ENCODE data around the gene FBRS. TPM values are rescaled to one million over a fixed set of nuclear protein-coding genes. Genes with fewer than 3 reads are reported as not detected.
A peak's percentile ranks its signal among the peaks of the same experiment; 100 is the strongest.

Gene FBRS
- total and polyA plus RNA-seq, 2 of the 13 experiments (the other 11 are each of a cell fraction or from before 2014, with no cell fraction given) = 13.7 to 16.2 TPM

DNA sequence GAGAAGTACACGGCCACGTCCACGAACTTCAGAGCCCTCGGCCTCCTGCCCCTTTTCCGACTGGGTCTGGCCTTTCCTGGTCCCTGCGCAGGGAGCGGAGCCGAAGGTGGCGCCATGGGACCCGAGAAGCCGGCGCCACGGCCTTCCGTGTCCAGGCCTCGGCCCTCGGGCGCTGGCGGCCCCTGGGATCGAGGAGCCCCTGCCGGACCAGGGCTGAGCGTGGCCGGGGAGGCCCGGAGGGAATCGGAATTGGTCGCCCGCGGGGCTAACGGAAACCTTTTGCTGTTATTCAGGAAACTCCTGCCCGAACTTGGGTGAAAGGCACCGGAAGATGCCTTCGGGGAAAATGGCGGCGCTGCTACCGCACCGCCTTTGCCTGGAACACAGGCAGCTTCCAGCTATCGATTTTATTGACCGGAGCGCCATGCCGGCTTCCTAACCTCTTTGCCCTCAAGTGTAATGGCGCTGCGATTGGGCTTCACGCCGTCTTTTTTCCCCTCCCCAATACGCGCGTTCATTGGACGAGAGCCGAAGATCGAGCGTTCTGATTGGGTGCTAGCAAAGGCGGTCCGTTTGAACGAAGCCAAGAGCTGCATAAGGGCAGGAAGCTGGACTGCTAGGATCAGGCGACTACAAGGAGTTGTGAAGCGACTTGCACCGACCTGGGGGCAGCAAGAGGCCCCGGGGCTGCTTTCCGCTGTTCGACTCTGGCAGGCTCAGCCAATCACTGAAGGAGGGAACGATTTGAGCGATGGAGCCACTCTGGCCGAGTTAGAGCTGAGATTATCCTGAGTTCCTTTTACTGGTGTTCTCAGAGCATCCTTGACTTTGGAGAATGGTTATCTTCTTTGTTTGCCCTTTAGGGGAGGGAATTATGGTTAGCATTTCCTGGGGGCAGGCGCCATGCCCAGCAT is 48.0 kb upstream of the FBRS start, which contains the start of gene ZNF689 (continued):
- TF ChIP-seq ZNF3 (CRISPR knock-in tag; IDR thresholded peaks at IDR 0.05) = no peak
- TF ChIP-seq ATF5 (CRISPR knock-in tag; IDR thresholded peaks at IDR 0.05; ENCODE audit: low read depth) = no peak
- TF ChIP-seq ISX (CRISPR knock-in tag; conservative IDR thresholded peaks at IDR 0.05) = peak; percentile 92
- peak; percentile 98 for TF ChIP-seq ZNF605 (CRISPR knock-in tag; IDR thresholded peaks at IDR 0.05)
- TF ChIP-seq, protein P1, sequence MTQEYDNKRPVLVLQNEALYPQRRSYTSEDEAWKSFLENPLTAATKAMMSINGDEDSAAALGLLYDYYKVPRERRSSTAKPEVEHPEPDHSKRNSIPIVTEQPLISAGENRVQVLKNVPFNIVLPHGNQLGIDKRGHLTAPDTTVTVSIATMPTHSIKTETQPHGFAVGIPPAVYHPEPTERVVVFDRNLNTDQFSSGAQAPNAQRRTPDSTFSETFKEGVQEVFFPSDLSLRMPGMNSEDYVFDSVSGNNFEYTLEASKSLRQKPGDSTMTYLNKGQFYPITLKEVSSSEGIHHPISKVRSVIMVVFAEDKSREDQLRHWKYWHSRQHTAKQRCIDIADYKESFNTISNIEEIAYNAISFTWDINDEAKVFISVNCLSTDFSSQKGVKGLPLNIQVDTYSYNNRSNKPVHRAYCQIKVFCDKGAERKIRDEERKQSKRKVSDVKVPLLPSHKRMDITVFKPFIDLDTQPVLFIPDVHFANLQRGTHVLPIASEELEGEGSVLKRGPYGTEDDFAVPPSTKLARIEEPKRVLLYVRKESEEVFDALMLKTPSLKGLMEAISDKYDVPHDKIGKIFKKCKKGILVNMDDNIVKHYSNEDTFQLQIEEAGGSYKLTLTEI (CRISPR knock-in tag; conservative IDR thresholded peaks at IDR 0.05) = no peak
- TF ChIP-seq ZNF850 (CRISPR knock-in tag; conservative IDR thresholded peaks at IDR 0.05) = peak; percentile 90
- TF ChIP-seq, protein P2, sequence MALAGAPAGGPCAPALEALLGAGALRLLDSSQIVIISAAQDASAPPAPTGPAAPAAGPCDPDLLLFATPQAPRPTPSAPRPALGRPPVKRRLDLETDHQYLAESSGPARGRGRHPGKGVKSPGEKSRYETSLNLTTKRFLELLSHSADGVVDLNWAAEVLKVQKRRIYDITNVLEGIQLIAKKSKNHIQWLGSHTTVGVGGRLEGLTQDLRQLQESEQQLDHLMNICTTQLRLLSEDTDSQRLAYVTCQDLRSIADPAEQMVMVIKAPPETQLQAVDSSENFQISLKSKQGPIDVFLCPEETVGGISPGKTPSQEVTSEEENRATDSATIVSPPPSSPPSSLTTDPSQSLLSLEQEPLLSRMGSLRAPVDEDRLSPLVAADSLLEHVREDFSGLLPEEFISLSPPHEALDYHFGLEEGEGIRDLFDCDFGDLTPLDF (CRISPR knock-in tag; IDR thresholded peaks at IDR 0.05) = peak; percentile 92
- no peak; the same call in 1 of the 2 replicates for TF ChIP-seq SKIL (CRISPR knock-in tag; IDR thresholded peaks at IDR 0.05; ENCODE audit: borderline replicate concordance)
- TF ChIP-seq E2F5 (CRISPR knock-in tag; conservative IDR thresholded peaks at IDR 0.05) = peak; percentile 96
- peak; percentile 61; the same call in 1 of the 2 replicates for TF ChIP-seq MIER3 (CRISPR knock-in tag; IDR thresholded peaks at IDR 0.05; ENCODE audit: borderline replicate concordance)
- TF ChIP-seq FOXM1 (CRISPR knock-in tag; IDR thresholded peaks at IDR 0.05) = no peak
- TF ChIP-seq, protein P3, sequence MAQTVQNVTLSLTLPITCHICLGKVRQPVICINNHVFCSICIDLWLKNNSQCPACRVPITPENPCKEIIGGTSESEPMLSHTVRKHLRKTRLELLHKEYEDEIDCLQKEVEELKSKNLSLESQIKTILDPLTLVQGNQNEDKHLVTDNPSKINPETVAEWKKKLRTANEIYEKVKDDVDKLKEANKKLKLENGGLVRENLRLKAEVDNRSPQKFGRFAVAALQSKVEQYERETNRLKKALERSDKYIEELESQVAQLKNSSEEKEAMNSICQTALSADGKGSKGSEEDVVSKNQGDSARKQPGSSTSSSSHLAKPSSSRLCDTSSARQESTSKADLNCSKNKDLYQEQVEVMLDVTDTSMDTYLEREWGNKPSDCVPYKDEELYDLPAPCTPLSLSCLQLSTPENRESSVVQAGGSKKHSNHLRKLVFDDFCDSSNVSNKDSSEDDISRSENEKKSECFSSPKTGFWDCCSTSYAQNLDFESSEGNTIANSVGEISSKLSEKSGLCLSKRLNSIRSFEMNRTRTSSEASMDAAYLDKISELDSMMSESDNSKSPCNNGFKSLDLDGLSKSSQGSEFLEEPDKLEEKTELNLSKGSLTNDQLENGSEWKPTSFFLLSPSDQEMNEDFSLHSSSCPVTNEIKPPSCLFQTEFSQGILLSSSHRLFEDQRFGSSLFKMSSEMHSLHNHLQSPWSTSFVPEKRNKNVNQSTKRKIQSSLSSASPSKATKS (CRISPR knock-in tag; IDR thresholded peaks at IDR 0.05) = 0 out of 2 replicates have a peak, but pooled peaks have one; percentile 95
- peak; percentile 64 for TF ChIP-seq ZEB1 (IDR thresholded peaks at IDR 0.05; ENCODE audit: insufficient replicate concordance, low read depth)
- TF ChIP-seq ZNF232 (CRISPR knock-in tag; IDR thresholded peaks at IDR 0.05; ENCODE audit: borderline replicate concordance) = peak; percentile 95
- peak; percentile 40; the same call in 1 of the 2 replicates for TF ChIP-seq PITX1 (CRISPR knock-in tag; IDR thresholded peaks at IDR 0.05)
- TF ChIP-seq, protein P4, sequence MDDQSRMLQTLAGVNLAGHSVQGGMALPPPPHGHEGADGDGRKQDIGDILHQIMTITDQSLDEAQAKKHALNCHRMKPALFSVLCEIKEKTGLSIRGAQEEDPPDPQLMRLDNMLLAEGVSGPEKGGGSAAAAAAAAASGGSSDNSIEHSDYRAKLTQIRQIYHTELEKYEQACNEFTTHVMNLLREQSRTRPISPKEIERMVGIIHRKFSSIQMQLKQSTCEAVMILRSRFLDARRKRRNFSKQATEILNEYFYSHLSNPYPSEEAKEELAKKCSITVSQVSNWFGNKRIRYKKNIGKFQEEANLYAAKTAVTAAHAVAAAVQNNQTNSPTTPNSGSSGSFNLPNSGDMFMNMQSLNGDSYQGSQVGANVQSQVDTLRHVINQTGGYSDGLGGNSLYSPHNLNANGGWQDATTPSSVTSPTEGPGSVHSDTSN (CRISPR knock-in tag; IDR thresholded peaks at IDR 0.05; ENCODE audit: borderline replicate concordance) = no peak; the same call in none of the 2 replicates
- TF ChIP-seq KDM1A (CRISPR knock-in tag; IDR thresholded peaks at IDR 0.05) = no peak
- peak; percentile 93 for TF ChIP-seq ZBTB7B (CRISPR knock-in tag; IDR thresholded peaks at IDR 0.05)
